GM12873 (cell line): Measurements from ENCODE around the gene ATP5F1E.

Experiments used
- CTCF ChIP-seq: IDR thresholded peaks from 2 replicates; pipeline ENCODE4 v1.5.1; 2012; ENCODE audit warnings: low read depth, mild to moderate bottlenecking, moderate library complexity, low read length, control low read depth; ENCODE audit not compliant: insufficient read depth; ENCODE audit errors: missing control alignments

The ATP5F1E gene

GRCh38 chr20:59003836-59004492 lies 28.2 kb downstream of the ATP5F1E start:
- no peak for TF ChIP-seq CTCF

GRCh38 chr20:59002874-59003399 lies 29.2 kb downstream of the ATP5F1E start:
- no peak for TF ChIP-seq CTCF

GRCh38 chr20:59002388-59002787 lies 29.7 kb downstream of the ATP5F1E start:
- TF ChIP-seq CTCF: no peak

GRCh38 chr20:59001449-59002171 lies 30.5 kb downstream of the ATP5F1E start:
- TF ChIP-seq CTCF: no peak

- TF ChIP-seq CTCF: no peak
Observed at GRCh38 chr20:59001068-59001448, 31.1 kb downstream of the ATP5F1E start.

- no peak for TF ChIP-seq CTCF
Observed at GRCh38 chr20:59000326-59000725, 31.8 kb downstream of the ATP5F1E start.

GRCh38 chr20:58998656-58999055 lies 33.5 kb downstream of the ATP5F1E start:
- TF ChIP-seq CTCF: no peak
